PC-3 (cell line): Measurements from ENCODE around the gene FAM53B. TPM values are rescaled to one million over a fixed set of nuclear protein-coding genes. Genes with fewer than 3 reads are reported as not detected.

Experiments
- ATAC-seq: fragments of 200-7000 bp; cut with Tn5 transposase; 2 replicates; pipeline ENCODE4 v1.9.1; 2020; ENCODE audit warnings: mild to moderate bottlenecking, moderate library complexity
- BruUV-seq: library from RNA; stranded (reverse); fragments of 400-500 nt; replicated peaks from 2 replicates; lab custom pipeline; 2021; lab: Mats Ljungman, UMichigan
- CTCF ChIA-PET: fragments of 300-600 bp; sonication (Branson Sonifier 250); formaldehyde crosslinking; loops from one replicate; lab custom pipeline; 2022; ENCODE audit warnings: antibody characterized with exemption; lab: Charles Lee
- POLR2A ChIA-PET: fragments of 300-600 bp; sonication (Branson Sonifier 250); formaldehyde crosslinking; loops from one replicate; lab custom pipeline; 2022; ENCODE audit warnings: antibody characterized with exemption; ENCODE audit not compliant: unreplicated experiment; lab: Charles Lee
- DNase-seq: peaks from one replicate; pipeline ENCODE4 v3.0.0-alpha.2; 2015
- H2AFZ ChIP-seq: fragments of 300-600 bp; sonication (generic); 2 replicates; pipeline ENCODE4 v1.6.0; 2016; ENCODE audit warnings: antibody characterized with exemption, low read length
- H3F3A ChIP-seq: fragments of 300-600 bp; sonication (generic); one replicate; pipeline ENCODE4 v1.6.0; 2017; ENCODE audit warnings: antibody characterized with exemption, low read length, control low read depth, mild to moderate bottlenecking; ENCODE audit not compliant: unreplicated experiment
- H3K27ac ChIP-seq: fragments of 300-600 bp; sonication (generic); 2 replicates; pipeline ENCODE4 v1.5.1; 2016; ENCODE audit warnings: mild to moderate bottlenecking, low read length
- H3K27me3 ChIP-seq: fragments of 300-600 bp; sonication (generic); 2 replicates; pipeline ENCODE4 v1.6.1; 2016; ENCODE audit warnings: low read length, mixed read lengths
- H3K36me3 ChIP-seq: fragments of 300-600 bp; sonication (generic); 2 replicates; pipeline ENCODE4 v1.6.1; 2016; ENCODE audit warnings: low read depth, mixed run types, low read length, mixed read lengths
- H3K4me1 ChIP-seq: fragments of 300-600 bp; sonication (generic); 2 replicates; pipeline ENCODE4 v1.5.1; 2016; ENCODE audit warnings: low read length; ENCODE audit not compliant: insufficient read depth
- H3K4me2 ChIP-seq: fragments of 300-600 bp; sonication (generic); 2 replicates; pipeline ENCODE4 v1.6.0; 2016; ENCODE audit warnings: low read length
- H3K4me3 ChIP-seq: fragments of 300-600 bp; sonication (generic); 2 replicates; pipeline ENCODE4 v1.5.1; 2016; ENCODE audit warnings: mild to moderate bottlenecking, low read length, mixed read lengths
- H3K79me2 ChIP-seq: fragments of 300-600 bp; sonication (generic); 2 replicates; pipeline ENCODE4 v1.6.1; 2017; ENCODE audit warnings: low read length, mixed read lengths
- H3K9ac ChIP-seq: fragments of 300-600 bp; sonication (generic); 2 replicates; pipeline ENCODE4 v1.6.0; 2016; ENCODE audit warnings: mild to moderate bottlenecking, low read length
- H3K9me2 ChIP-seq: fragments of 300-600 bp; sonication (generic); replicated peaks from 2 replicates; pipeline ENCODE4 v1.6.1; 2016; ENCODE audit warnings: mixed run types, low read length, mixed read lengths
- H3K9me3 ChIP-seq: fragments of 300-600 bp; sonication (generic); 2 replicates; pipeline ENCODE4 v1.6.1; 2016; ENCODE audit warnings: low read length, mixed read lengths
- H4K20me1 ChIP-seq: fragments of 300-600 bp; sonication (generic); 2 replicates; pipeline ENCODE4 v1.6.1; 2016; ENCODE audit warnings: low read length, mixed read lengths
- CTCF ChIP-seq: fragments of 300-600 bp; sonication (generic); conservative IDR thresholded peaks from 2 replicates; pipeline ENCODE4 v1.5.1; 2017; ENCODE audit warnings: antibody characterized with exemption, low read depth, mild to moderate bottlenecking, low read length
- EZH2 ChIP-seq: fragments of 300-600 bp; sonication (generic); IDR thresholded peaks from one replicate; pipeline ENCODE4 v1.6.1; 2017; ENCODE audit warnings: antibody characterized with exemption, mild to moderate bottlenecking, low read length; ENCODE audit not compliant: unreplicated experiment
- EZH2phosphoT487 ChIP-seq: fragments of 300-600 bp; sonication (generic); IDR thresholded peaks from 2 replicates; pipeline ENCODE4 v1.6.1; 2018; ENCODE audit warnings: mild to moderate bottlenecking, antibody characterized with exemption, low read length, borderline replicate concordance
- intact Hi-C: fragments of 100-400 bp; cut with micrococcal nuclease; formaldehyde crosslinking; loops from 2 replicates; pipeline ENCODE4 v1.9.0; 2023
- total RNA-seq: library from RNA; depleted of rRNA; stranded (reverse); fragments of >200 nt; gene quantifications from 2 replicates; pipeline ENCODE4 v1.2.3, GENCODE V29; 2014

The FAM53B gene
- total RNA-seq, 1 experiment from 2014 or later: 19.4 TPM

- intact Hi-C loops: no loop called here
- no peak overlapping the region for H3K4me3 ChIP-seq
- H3K9ac ChIP-seq: no peak overlapping the region
- no peak overlapping the region for H2AFZ ChIP-seq
- TF ChIP-seq CTCF (no peak), EZH2phosphoT487 (no peak), EZH2 (no peak)
- no peaks in the 10 kb centered on the region for H3F3A ChIP-seq
- H3K4me1 ChIP-seq: no peaks in the 10 kb centered on the region
- POLR2A ChIA-PET: no interaction called here
- ATAC-seq (no peak), DNase-seq (no peak)
- no TSS peak for BruUV-seq
- H3K9me3 ChIP-seq: no peaks in the 10 kb centered on the region
- H3K27ac ChIP-seq: no peak overlapping the region
- CTCF ChIA-PET: no interaction called here
- H3K79me2 ChIP-seq: no peaks in the 10 kb centered on the region
- no peaks in the 10 kb centered on the region for H3K27me3 ChIP-seq
- H3K4me2 ChIP-seq: no peak overlapping the region
- no peaks in the 10 kb centered on the region for H3K9me2 ChIP-seq
- no peaks in the 10 kb centered on the region for H3K36me3 ChIP-seq
- no peaks in the 10 kb centered on the region for H4K20me1 ChIP-seq
These were observed 151.3 kb downstream of the FAM53B start for GRCh38 chr10:124592736-124593430.

- intact Hi-C loops: no loop called here
- no peaks in the 10 kb centered on the region for H3K27me3 ChIP-seq
- H4K20me1 ChIP-seq: no peaks in the 10 kb centered on the region
- no peak overlapping the region for H3K4me3 ChIP-seq
- POLR2A ChIA-PET: no interaction called here
- no peaks in the 10 kb centered on the region for H3K9me3 ChIP-seq
- DNase-seq (no peak), ATAC-seq (no peak)
- H3K36me3 ChIP-seq: no peaks in the 10 kb centered on the region
- no peak overlapping the region for H3K9ac ChIP-seq
- no peaks in the 10 kb centered on the region for H3K9me2 ChIP-seq
- H3F3A ChIP-seq: no peaks in the 10 kb centered on the region
- H3K4me2 ChIP-seq: no peak overlapping the region
- no peaks in the 10 kb centered on the region for H3K79me2 ChIP-seq
- H2AFZ ChIP-seq: no peak overlapping the region
- H3K27ac ChIP-seq: no peak overlapping the region
- CTCF ChIA-PET: interaction anchor here (0.7 kb wide), 1 partner anchor 149 kb away, joined by 3 read pairs; no protein-coding TSS in a partner anchor
- H3K4me1 ChIP-seq: no peaks in the 10 kb centered on the region
- no TSS peak for BruUV-seq
- TF ChIP-seq EZH2phosphoT487 (no peak), EZH2 (no peak), CTCF (no peak)
These were observed 152.1 kb downstream of the FAM53B start for GRCh38 chr10:124592101-124592500.

GRCh38 chr10:124591123-124591495 is 153.1 kb downstream of the FAM53B start:
- Histone ChIP-seq H3K79me2 (no peaks in the 10 kb centered on the region), H3K4me2 (no peak overlapping the region), H3K27me3 (no peaks in the 10 kb centered on the region), H3K9ac (no peak overlapping the region), H3K9me2 (no peaks in the 10 kb centered on the region), H3K4me1 (no peaks in the 10 kb centered on the region), H3F3A (no peaks in the 10 kb centered on the region), H3K27ac (no peak overlapping the region), H3K4me3 (no peak overlapping the region), H4K20me1 (no peaks in the 10 kb centered on the region), H2AFZ (no peak overlapping the region), H3K9me3 (no peaks in the 10 kb centered on the region), H3K36me3 (no peaks in the 10 kb centered on the region)
- BruUV-seq: no TSS peak
- intact Hi-C loops: no loop called here
- ATAC-seq (no peak), DNase-seq (no peak)
- ChIA-PET CTCF (no interaction called here), POLR2A (no interaction called here)
- TF ChIP-seq EZH2phosphoT487 (no peak), CTCF (no peak), EZH2 (no peak)
